ENCODE results near the gene MRI1. TPM values are rescaled to one million over a fixed set of nuclear protein-coding genes. Genes with fewer than 3 reads are reported as not detected.

MRI1 gene
- polyA plus RNA-seq, 2 of the 4 experiments (the other 2 are of a cell fraction): 12.6 to 16.2 TPM

- TF ChIP-seq ESRRA (IDR thresholded peaks at IDR 0.05; ENCODE audit: borderline replicate concordance, low read length) (no peak), ZC3H11A (IDR thresholded peaks at IDR 0.05) (no peak), HMGXB4 (CRISPR knock-in tag; IDR thresholded peaks at IDR 0.05; ENCODE audit: borderline replicate concordance) (no peak), ATOH8 (CRISPR knock-in tag; IDR thresholded peaks at IDR 0.05; ENCODE audit: low read depth) (no peak), POLR2AphosphoS2 (conservative IDR thresholded peaks at IDR 0.05; ENCODE audit: low read length) (no peak), HOXA7 (CRISPR knock-in tag; IDR thresholded peaks at IDR 0.05) (no peak), FOSL2 (IDR thresholded peaks at IDR 0.05) (no peak), FOSL2 (CRISPR knock-in tag; IDR thresholded peaks at IDR 0.05) (no peak), RCOR1 (IDR thresholded peaks at IDR 0.05; ENCODE audit: low read depth, low read length) (no peak), EHMT2 (IDR thresholded peaks at IDR 0.05; ENCODE audit: low read depth) (no peak), JUN (IDR thresholded peaks at IDR 0.05) (peak in 1 of 2 experiments; percentile 66; a peak in 4 of 5 replicates), SREBF2 (IDR thresholded peaks at IDR 0.05) (no peak), MAX (IDR thresholded peaks at IDR 0.05) (peak; percentile 88), CBX8 (IDR thresholded peaks at IDR 0.05) (no peak), NR3C1 (IDR thresholded peaks at IDR 0.05) (no peak), EHF (CRISPR knock-in tag; IDR thresholded peaks at IDR 0.05) (no peak), RAD21 (conservative IDR thresholded peaks at IDR 0.05 in 1 of 2, IDR thresholded peaks at IDR 0.05 in 1 of 2) (no peak), FOXS1 (CRISPR knock-in tag; IDR thresholded peaks at IDR 0.05) (no peak), PHF8 (IDR thresholded peaks at IDR 0.05; ENCODE audit: borderline replicate concordance, low read depth) (no peak), BCL3 (IDR thresholded peaks at IDR 0.05) (0 out of 3 replicates have a peak, but pooled peaks have one; percentile 67), CHD2 (IDR thresholded peaks at IDR 0.05; ENCODE audit: low read length, partially characterized antibody) (peak; percentile 37), RFX5 (IDR thresholded peaks at IDR 0.05) (no peak), NPAS2 (CRISPR knock-in tag; IDR thresholded peaks at IDR 0.05; ENCODE audit: borderline replicate concordance) (no peak), MYC (IDR thresholded peaks at IDR 0.05; ENCODE audit: borderline replicate concordance, low read length) (no peak), HES2 (IDR thresholded peaks at IDR 0.05) (no peak), HOXB5 (CRISPR knock-in tag; IDR thresholded peaks at IDR 0.05) (no peak), TFCP2L1 (CRISPR knock-in tag; IDR thresholded peaks at IDR 0.05) (no peak), KDM1A (IDR thresholded peaks at IDR 0.05; ENCODE audit: low read depth) (no peak), HOXB13 (CRISPR knock-in tag; IDR thresholded peaks at IDR 0.05; ENCODE audit: low read depth) (no peak), RARB (CRISPR knock-in tag; IDR thresholded peaks at IDR 0.05) (no peak), NFE2L2 (conservative IDR thresholded peaks at IDR 0.05; ENCODE audit: low read length) (no peak), EP300 (IDR thresholded peaks at IDR 0.05) (no peak), CTCF (IDR thresholded peaks at IDR 0.05) (no peak), POLR2A (IDR thresholded peaks at IDR 0.05; ENCODE audit: low read length) (peak; percentile 57), ZNF302 (CRISPR knock-in tag; IDR thresholded peaks at IDR 0.05) (no peak), SMC3 (IDR thresholded peaks at IDR 0.05) (no peak), RNF2 (IDR thresholded peaks at IDR 0.05; ENCODE audit: borderline replicate concordance, low read depth) (no peak), KDM5A (IDR thresholded peaks at IDR 0.05) (peak; percentile 80), FOSB (CRISPR knock-in tag; IDR thresholded peaks at IDR 0.05) (no peak)
These were observed 10.2 kb downstream of the MRI1 start, which contains the start of gene C19orf53 (continued) for GRCh38 chr19:13774217-13775191.

Data from A549 (cell line).